ENCODE data around the gene SBF2. TPM values are rescaled to one million over a fixed set of nuclear protein-coding genes. Genes with fewer than 3 reads are reported as not detected.

Gene SBF2
- total and polyA plus RNA-seq, 5 donors: 10.8 to 32.2 (median 22.3) TPM

DNA sequence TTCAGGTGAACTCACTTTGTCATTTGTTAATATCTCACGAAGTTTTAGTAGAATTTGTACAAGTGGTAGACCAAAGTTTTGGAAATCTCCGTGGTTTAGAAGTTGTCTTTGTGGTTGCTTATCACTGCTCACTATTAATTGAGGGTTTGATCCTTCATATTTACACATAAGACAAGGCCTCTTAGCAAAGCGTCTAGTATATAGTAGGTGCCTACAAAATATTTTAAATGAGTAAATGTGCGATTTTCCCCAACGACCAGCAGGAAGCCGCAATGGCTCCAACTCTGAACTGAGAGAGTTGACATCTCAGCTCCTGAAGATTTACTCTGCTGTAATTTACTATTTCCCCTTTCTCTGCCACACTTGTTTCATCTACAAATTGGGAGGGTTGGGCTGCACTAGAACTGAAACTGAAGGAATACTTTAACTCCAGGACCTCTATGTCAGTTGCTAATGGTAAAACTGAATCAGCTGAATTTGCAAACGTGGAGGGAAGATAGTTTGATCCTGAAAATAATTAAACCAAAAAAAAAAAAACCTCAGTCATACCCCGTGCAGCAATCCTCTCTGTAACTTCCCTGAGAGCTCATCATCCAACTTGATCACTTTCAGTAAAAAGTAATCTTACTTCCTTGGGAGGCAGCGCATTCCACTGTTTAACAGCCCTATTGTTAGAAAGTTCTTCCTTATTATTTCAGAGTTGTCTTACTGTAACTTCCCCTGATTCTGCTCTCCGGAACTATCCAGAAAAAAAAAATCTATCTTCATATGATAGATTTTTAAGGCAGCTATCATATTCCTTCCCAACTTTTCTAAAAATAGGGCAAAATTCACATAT is 1.3 kb upstream of the SBF2 start:
- Histone ChIP-seq H3K27me3 (ENCODE audit: control insufficient read depth, insufficient read depth) (no peaks in the 10 kb centered on the region), H3K9me3 (ENCODE audit: control insufficient read depth, low read length) (no peaks in the 10 kb centered on the region), H3K4me1 (ENCODE audit: control insufficient read depth, insufficient read depth, low read length) (no peaks in the 10 kb centered on the region), H3K27ac (ENCODE audit: low read length) (no peak overlapping the region), H3K4me3 (ENCODE audit: low read length) (peak overlapping the region; percentile 95)
- ATAC-seq (no peak), DNase-seq (no peak)
- intact Hi-C loops (cut with DNase I): no loop called here
- WGBS: 51% methylated on average over 10 of the region's 10 CpGs

DNA sequence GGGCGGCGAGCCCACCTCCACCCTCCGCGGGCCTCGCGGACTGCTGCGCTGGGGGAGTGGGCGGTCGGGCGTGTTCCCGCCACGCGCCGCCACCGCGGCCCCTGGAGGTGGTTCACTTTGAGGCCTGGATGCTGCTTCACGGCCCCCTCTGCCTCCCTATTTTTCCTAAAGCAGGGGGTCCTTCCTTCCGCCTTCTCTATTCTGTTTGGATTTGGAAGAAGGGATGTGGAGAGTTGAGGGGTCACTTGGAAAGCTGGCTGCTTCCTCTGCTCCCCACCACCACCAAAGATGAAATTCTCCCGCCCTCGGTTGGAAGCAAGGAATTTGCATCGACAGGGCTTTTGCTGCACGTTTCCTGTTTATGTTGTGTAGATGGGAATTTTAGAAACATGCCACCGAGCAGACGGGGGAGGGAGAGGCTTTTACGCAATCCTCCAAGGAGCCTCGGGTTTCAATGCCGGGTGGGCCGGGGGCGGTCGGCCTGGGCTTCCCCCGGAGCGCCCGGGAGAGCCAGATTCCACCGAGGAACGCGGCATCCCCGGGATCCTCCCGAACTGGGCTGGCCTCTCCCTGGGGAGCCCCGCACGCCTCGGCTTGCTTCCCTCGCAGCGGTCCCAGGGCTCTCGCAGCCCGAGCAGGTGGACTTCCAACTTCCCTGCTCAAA is 403 bp upstream of the SBF2 start:
- DNase-seq (peak; percentile 39 to 80 (median 76)), ATAC-seq (peak; percentile 32 to 51)
- H3K27ac ChIP-seq (ENCODE audit: low read length): peak overlapping the region; percentile 95
- WGBS: under 1% methylated on average over 45 of the region's 45 CpGs
- intact Hi-C loops (cut with DNase I): no loop called here
- H3K9me3 ChIP-seq (ENCODE audit: control insufficient read depth, low read length): no peaks in the 10 kb centered on the region
- H3K27me3 ChIP-seq (ENCODE audit: control insufficient read depth, insufficient read depth): no peaks in the 10 kb centered on the region
- peak overlapping the region; percentile 95 for H3K4me3 ChIP-seq (ENCODE audit: low read length)
- no peaks in the 10 kb centered on the region for H3K4me1 ChIP-seq (ENCODE audit: control insufficient read depth, insufficient read depth, low read length)

DNA sequence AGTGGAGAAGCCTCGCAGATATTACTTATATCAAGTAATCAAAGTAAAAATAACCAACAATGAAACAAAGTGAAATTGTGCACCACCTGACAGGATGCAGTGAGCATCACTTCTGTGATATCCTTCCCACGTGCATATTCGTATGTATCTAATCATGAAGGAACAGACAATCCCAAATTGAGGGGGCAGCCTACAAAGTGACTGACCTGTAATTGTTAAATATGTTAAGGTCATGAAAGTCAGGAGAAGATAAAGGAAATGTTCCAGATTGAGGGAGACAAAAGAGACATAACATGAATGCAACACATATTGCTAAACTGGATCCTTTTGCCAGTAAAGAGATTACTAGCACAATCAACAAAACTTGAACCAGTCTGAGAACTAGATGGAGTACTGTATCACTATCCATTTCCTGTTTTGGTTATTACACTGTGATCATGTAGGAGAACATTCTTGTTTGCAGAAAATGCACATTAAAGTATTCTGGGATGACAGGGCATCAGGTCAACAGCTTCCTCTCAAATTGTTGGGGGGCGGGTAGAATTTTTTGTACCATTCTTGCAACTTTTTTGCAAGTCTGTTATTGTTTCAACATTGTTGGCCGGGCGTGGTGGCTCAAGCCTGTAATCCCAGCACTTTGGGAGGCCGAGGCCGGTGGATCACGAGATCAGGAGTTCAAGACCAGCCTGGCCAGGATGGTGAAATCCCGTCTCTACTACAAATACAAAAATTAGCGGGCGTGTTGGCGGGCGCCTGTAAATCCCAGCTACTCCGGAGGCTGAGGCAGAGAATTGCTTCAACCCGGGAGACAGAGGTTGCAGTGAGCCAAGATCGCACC is 2.0 kb downstream of the SBF2 start:
- WGBS: 74% methylated on average over 17 of the region's 17 CpGs
- Histone ChIP-seq H3K27ac (ENCODE audit: low read length) (no peak overlapping the region), H3K4me3 (ENCODE audit: low read length) (no peak overlapping the region), H3K9me3 (ENCODE audit: control insufficient read depth, low read length) (no peaks in the 10 kb centered on the region), H3K4me1 (ENCODE audit: control insufficient read depth, insufficient read depth, low read length) (peaks cover 2% of the 10 kb centered on the region), H3K27me3 (ENCODE audit: control insufficient read depth, insufficient read depth) (no peaks in the 10 kb centered on the region)
- ATAC-seq (no peak), DNase-seq (peak; percentile 36 to 72 (median 45))
- intact Hi-C loops (cut with DNase I): no loop called here

DNA sequence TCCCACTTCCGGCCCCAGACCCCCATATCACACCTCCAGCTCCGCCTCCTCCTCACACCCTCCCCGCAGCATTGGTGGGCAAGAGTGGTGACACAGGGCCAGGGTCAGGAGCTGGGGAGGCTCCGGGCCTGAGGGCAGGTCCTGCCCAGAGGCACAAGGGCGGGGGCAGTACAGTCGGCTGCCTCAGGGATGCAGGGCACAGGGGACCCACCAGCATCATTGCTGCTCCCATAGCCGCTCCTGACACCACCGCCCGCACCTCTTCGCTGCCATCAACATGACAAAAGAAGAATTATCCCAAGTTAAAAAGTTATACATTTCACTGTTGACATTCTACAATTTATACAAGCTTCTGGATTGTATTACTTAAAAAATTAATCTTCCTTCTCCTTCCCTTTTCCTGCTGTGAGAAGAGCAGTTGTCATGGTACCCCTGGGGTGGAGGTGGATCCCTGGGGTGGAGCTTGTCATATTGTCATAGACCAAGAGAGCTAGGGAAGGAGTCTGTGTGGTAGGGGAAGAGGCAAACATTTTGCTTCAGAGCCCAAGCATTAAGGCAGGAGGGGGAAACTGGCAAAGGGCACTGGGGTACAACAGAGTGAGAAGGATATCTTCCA is 4.1 kb downstream of the SBF2 start:
- intact Hi-C loops (cut with DNase I): no loop called here
- Histone ChIP-seq H3K9me3 (ENCODE audit: control insufficient read depth, low read length) (no peaks in the 10 kb centered on the region), H3K4me3 (ENCODE audit: low read length) (no peak overlapping the region), H3K27me3 (ENCODE audit: control insufficient read depth, insufficient read depth) (no peaks in the 10 kb centered on the region), H3K27ac (ENCODE audit: low read length) (no peak overlapping the region), H3K4me1 (ENCODE audit: control insufficient read depth, insufficient read depth, low read length) (peaks cover 2% of the 10 kb centered on the region)
- DNase-seq: peak in 2 of 3 donors; percentile 30 to 58
- no peak for ATAC-seq
- WGBS: 91% methylated on average over 10 of the region's 10 CpGs

DNA sequence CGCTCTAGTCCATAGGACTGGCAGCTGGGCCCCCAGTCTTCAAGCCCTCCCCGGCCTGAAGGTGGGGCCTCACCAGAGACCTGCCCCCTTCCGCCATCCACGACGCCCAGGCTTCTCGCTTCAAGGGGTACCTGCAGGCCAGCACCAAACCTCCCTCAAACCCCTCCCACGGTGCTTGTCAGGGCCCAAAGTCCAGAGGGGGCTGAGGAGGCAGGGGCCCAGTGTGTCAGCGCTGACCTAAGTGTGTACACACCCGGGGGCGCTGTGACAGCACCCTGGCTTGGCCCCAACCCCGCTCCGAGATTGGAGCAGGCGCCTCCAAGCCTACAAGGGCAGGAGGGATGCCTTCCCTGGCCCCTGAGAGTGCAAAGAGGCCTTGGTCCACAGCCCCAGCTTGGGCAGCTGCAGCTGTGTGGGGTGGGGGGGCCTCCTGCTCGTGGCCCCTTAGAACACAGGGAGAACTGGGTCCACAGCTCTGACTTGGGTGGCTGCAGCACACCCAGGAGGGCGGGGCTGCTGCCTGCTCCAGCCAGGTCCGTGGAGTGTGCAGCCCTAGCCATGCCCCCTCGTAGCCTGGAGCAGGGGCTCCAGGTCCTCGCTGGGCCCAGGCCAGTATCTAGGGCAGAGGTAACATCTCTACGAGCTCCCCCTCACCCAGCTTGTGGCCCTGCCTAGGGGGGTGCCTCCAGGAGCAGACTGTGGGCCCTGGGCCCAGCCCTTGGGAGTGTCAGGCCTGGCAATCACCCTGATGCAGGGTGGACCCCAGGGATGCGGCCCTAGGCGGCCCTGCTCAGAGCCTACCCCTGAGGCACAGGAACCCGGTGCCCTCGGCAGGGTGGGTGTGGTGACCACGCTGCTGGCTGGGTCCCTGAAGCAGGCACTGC is 4.9 kb downstream of the SBF2 start:
- H3K4me1 ChIP-seq (ENCODE audit: control insufficient read depth, insufficient read depth, low read length): peaks cover 2% of the 10 kb centered on the region
- H3K4me3 ChIP-seq (ENCODE audit: low read length): no peak overlapping the region
- intact Hi-C loops (cut with DNase I): no loop called here
- H3K9me3 ChIP-seq (ENCODE audit: control insufficient read depth, low read length): no peaks in the 10 kb centered on the region
- DNase-seq: peak in 2 of 3 donors; percentile 60 to 61
- H3K27ac ChIP-seq (ENCODE audit: low read length): no peak overlapping the region
- ATAC-seq: no peak
- no peaks in the 10 kb centered on the region for H3K27me3 ChIP-seq (ENCODE audit: control insufficient read depth, insufficient read depth)
- 90% methylated on average over 24 of the region's 24 CpGs for WGBS

DNA sequence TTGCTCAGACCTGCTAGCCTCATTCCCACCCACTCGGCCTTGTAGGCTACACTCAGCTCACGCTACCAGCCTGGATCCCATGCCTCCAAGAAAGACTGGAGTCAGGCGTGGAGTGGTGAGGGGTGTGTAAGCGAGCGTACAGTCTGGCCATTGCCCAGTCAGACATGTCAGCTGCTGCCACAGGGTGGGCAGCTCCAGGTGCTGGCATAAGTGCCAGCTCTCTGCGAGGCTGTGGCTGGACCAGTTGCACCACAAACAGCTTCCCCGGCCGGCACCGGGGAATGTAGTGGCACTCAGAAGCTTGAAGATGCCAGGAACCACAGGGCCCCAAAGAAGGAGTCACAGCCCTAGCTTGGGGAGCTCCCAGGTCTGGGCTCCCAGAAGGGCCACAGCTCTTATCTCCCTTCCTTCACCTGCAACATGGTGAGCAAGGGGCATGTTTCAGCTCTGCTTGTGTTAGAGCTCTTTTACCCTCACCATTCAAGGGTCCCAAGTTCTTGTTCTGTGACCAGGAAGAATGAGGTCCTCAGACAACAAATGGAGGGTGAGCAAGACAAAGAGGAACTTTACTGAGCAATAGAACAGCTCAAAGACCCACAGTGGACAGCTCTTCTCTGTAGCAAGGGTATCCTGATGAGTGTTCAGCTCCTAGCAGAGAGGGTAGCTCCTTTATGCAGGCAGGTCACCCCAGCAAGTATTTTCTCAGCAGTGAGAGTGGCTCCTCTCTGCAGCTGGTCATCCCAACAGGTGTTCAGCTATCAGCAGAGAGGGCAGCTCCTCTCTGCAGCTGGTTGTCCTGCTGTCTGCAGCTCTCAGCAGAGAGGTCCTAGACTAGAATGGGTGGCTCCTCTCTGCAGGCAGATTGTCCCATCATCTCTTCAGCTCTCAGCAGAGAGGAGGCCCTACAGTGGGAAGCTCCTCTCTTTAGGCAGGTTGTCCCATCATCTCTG is 6.0 kb downstream of the SBF2 start:
- no peak for DNase-seq
- Histone ChIP-seq H3K27ac (ENCODE audit: low read length) (no peak overlapping the region), H3K4me1 (ENCODE audit: control insufficient read depth, insufficient read depth, low read length) (peaks cover 2% of the 10 kb centered on the region), H3K27me3 (ENCODE audit: control insufficient read depth, insufficient read depth) (no peaks in the 10 kb centered on the region), H3K4me3 (ENCODE audit: low read length) (no peak overlapping the region), H3K9me3 (ENCODE audit: control insufficient read depth, low read length) (no peaks in the 10 kb centered on the region)
- ATAC-seq: peak in 1 of 2 donors; percentile 9
- intact Hi-C loops (cut with DNase I): no loop called here
- 89% methylated on average over 9 of the region's 9 CpGs for WGBS

DNA sequence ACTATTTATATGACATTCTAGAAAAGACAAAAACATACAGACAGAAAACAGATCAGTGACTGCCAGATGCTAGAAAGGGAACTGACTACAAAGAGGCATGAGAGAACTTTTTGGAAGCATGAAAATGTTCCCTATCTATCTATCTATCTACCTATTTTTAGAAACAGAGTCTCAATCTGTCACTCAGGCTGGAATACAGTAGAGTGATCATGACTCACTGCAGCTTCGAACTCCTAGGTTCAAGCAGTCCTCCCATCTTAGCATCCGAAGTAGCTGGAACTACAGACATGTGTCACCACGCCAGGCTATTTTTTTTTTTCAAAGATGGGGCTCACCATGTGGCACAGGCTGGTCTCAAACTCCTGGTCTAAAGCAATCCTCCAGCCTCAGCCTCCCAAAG is 6.9 kb downstream of the SBF2 start:
- H3K27me3 ChIP-seq (ENCODE audit: control insufficient read depth, insufficient read depth): no peaks in the 10 kb centered on the region
- H3K9me3 ChIP-seq (ENCODE audit: control insufficient read depth, low read length): no peaks in the 10 kb centered on the region
- H3K27ac ChIP-seq (ENCODE audit: low read length): no peak overlapping the region
- WGBS: 84% methylated on average over 3 of the region's 3 CpGs
- peaks cover 2% of the 10 kb centered on the region for H3K4me1 ChIP-seq (ENCODE audit: control insufficient read depth, insufficient read depth, low read length)
- DNase-seq (no peak), ATAC-seq (no peak)
- H3K4me3 ChIP-seq (ENCODE audit: low read length): no peak overlapping the region
- intact Hi-C loops (cut with DNase I): no loop called here

DNA sequence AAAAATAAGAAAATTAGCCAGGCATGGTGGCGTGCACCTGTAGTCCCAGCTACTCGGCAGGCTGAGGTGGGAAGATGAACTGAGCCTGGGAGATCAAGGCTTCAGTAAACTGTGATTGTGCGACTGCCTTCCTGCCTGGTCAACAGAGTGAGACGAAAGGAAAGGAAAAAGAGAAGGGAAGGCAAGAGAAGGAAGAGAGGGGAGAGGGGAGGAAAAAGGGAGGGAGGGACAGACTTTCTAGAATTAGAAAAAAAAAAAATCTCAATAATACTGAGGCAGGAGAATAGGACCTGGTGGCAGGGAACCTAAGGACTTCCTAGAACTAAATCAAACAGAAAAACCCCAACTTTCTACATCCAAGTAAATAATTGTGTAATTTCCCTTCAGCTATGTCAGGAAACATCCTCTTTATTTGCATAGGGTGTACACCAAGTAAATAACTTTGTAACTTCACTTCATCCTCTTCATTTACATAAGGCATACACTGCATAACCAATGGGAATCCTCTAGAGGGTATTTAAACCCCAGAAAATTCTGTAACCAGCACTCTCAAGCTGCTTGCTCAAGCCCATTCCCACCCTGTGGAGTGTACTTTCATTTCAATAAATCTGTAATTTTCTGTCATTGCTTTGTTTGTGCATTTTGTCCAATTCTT is 8.7 kb downstream of the SBF2 start:
- WGBS: 84% methylated on average over 4 of the region's 4 CpGs
- Histone ChIP-seq H3K27ac (ENCODE audit: low read length) (no peak overlapping the region), H3K4me3 (ENCODE audit: low read length) (no peak overlapping the region), H3K9me3 (ENCODE audit: control insufficient read depth, low read length) (no peaks in the 10 kb centered on the region), H3K27me3 (ENCODE audit: control insufficient read depth, insufficient read depth) (no peaks in the 10 kb centered on the region), H3K4me1 (ENCODE audit: control insufficient read depth, insufficient read depth, low read length) (peaks cover 2% of the 10 kb centered on the region)
- no peak for DNase-seq
- no peak for ATAC-seq
- intact Hi-C loops (cut with DNase I): no loop called here

DNA sequence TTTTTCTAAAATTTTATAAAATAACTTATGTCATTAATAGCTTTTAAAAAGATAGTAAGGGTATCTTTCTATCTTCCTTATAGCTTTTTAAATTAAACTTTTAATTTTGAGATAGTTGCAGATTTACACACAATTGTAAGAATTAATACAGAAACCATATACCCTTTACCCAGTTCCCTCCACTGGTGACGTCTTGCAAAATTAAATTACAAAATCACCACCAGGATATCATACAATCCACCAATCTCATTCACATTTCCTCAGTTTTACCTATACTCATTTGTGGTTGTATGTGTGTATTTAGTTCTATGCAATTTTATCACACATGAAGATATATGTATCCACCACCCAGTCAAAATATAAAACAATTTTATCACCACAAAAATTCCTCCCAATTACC is 10.0 kb downstream of the SBF2 start:
- Histone ChIP-seq H3K4me1 (ENCODE audit: control insufficient read depth, insufficient read depth, low read length) (peaks cover 2% of the 10 kb centered on the region), H3K27me3 (ENCODE audit: control insufficient read depth, insufficient read depth) (no peaks in the 10 kb centered on the region), H3K27ac (ENCODE audit: low read length) (no peak overlapping the region), H3K4me3 (ENCODE audit: low read length) (no peak overlapping the region), H3K9me3 (ENCODE audit: control insufficient read depth, low read length) (no peaks in the 10 kb centered on the region)
- ATAC-seq (no peak), DNase-seq (no peak)
- intact Hi-C loops (cut with DNase I): no loop called here
- 79% methylated on average over 1 of the region's 1 CpG for WGBS

All from right cardiac atrium (tissue), 5 donors.